HG02763 (cell line): ENCODE measurements around the gene RASA3.

Experiments used
- ATAC-seq: cut with Tn5 transposase; IDR thresholded peaks from one replicate; pipeline ENCODE4 v1.9.1; 2021; ENCODE audit warnings: mild to moderate bottlenecking, moderate library complexity; ENCODE audit not compliant: unreplicated experiment

The RASA3 gene

DNA sequence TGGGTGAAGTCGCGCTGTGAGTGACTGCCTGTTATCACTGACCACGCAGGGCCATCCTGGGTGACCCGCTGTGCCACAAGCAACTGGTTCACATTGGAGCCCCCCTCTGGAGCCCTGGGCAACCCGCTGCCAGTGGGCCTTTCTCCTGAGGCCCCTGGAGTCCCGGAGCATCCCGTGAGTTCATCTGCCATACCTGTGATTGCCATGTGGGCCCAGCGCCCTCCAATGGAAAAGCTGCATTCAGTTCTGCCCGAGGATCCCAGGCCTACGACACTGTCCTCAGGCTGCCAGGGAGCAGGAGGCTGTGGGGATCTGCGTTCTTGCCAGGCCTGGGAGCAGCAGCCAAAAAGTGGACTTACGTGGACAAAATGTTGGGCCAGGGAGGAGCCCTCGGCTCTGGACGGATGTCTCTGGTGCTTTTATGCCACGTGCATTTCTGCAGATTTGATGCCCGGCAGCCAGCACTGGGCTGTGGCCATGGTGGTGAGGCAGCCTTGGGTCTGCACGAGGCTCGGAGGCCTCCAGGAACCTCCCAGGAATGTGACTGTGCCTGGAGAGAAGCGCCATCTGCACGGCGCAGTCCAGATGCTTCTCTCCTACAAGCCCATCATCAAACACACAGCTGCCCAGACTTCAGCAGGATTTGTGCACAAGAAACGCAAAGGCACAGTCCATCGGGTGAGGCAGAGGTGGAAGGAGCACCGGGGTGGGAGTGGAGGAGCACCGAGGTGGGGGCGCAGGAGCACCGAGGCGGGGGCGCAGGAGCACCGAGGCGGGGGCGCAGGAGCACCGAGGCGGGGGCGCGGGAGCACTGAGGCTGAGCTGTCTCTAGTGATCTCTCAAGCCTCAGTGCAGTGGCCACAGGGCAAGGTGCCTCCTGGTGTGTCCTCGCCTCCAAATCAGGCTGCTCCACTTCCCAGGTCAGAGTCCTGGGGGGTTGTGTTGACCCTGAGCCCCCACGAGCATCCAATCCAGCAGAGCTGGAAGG, 202.5 kb downstream of the RASA3 start:
- no peak for ATAC-seq

- no peak for ATAC-seq
Measured at GRCh38 chr13:113928685-113929627, 203.5 kb downstream of the RASA3 start.
